NCI-H146 treated with DMSO at 0.1 percent for 48 hours (cell line): ENCODE results near the gene METTL2A.
"Not testable (repeated sequence)": the region's sequence is repeated elsewhere in the genome, so short reads cannot be mapped to it uniquely, and the experiment has no call there.

Source experiments
- DNase-seq: peaks from one replicate; lab custom pipeline; 2025; ENCODE audit not compliant: unreplicated experiment; lab: John Stamatoyannopoulos, UW

METTL2A gene

DNA sequence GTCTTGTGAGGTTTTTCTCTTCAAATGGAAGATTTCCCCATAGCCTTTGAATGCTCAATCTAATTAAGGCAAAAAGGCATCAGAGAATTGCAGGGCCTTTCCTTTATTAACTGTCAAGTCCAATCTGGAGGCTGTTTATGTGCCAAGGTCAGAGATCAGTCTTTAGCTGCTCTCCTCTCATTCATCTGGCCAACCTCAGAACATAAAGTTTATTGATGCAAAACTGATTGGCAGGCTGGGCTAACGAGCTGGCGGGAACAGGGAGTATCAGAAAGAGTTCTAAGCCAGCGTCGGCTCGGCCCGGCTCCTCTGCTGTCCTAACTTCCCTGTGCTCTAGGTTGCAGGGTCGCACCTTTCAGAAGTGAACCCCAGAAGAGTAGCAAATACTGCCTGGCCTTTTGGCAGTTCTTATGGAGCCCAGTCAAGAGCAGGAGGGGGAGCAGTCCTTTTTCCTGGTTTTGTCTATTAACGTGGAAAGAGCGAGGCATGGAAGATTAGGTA, 47.7 kb downstream of the METTL2A start:
- not testable (repeated sequence) for DNase-seq

GRCh38 chr17:62473030-62473982, 49.6 kb downstream of the METTL2A start:
- peak; percentile 28 for DNase-seq

- DNase-seq = not testable (repeated sequence)
Measured at GRCh38 chr17:62477111-62477510, 53.4 kb downstream of the METTL2A start.

GRCh38 chr17:62477718-62478408, 54.2 kb downstream of the METTL2A start:
- DNase-seq = not testable (repeated sequence)

DNA sequence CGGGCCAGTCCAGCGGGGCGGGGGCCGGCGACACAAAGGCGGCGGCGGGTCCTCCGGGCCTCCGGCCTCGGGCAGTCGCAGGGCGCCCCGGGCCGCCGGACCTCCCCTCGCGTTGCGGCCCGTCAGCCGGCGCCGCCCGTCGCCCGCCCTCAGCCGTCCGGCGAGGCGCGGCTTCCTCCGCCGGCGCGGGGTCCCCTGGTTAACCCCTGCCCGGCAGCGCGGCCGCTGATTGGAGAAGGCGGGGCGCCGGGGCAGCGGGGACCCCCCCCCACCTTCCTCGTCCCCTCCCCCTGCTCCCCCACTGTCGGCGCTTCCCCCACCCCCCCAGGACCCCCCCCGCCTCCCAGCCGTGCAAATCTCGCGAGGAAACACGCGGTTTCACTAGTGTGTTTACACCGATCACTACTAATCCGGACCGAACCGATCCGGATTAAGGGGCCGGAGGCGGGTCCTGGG, 54.8 kb downstream of the METTL2A start, which contains the start of gene TLK2:
TSS of gene TLK2 (plus strand) at position 402 of the 456 bp plus-strand sequence. CDS start 2,301 bp downstream, outside the sequence.
- peak; percentile 51 for DNase-seq

DNA sequence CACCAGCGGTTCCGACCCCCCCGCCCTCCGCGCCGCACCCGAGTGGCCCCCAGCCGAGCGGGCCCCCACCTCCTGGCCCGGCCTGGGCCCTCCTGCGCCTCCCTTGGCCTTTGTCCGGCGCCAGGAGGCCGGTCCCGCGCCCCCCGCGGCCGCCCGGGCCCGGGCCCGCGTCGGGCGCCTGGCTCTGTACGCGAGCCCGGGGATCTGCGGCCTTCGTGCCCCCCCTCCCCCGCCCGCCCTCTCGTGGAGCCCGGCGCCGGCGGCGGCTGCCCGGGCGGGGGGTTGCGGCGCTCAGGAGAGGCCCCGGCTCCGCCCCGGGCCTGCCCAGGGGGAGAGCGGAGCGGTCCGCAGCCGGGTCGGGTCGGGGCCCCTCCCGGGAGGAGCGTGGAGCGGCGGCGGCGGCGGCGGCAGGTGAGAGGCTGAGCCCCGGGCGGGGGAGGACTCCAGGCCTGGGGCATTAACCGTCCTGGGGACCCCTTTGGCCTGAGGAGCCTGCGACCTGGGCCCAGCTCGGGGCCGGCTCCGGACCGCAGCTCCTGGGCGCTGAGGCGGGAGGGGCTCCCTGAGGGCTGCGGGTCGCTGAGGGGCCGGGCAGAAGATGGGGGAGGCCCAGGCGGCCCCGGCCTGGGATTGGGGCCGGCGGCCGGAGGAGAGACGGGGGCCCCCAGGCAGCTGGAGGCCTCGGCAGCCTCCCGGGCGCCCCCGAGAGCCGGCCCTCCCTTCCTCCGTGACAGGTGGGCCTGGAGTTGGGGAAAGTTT, 55.4 kb downstream of the METTL2A start:
- not testable (repeated sequence) for DNase-seq

DNA sequence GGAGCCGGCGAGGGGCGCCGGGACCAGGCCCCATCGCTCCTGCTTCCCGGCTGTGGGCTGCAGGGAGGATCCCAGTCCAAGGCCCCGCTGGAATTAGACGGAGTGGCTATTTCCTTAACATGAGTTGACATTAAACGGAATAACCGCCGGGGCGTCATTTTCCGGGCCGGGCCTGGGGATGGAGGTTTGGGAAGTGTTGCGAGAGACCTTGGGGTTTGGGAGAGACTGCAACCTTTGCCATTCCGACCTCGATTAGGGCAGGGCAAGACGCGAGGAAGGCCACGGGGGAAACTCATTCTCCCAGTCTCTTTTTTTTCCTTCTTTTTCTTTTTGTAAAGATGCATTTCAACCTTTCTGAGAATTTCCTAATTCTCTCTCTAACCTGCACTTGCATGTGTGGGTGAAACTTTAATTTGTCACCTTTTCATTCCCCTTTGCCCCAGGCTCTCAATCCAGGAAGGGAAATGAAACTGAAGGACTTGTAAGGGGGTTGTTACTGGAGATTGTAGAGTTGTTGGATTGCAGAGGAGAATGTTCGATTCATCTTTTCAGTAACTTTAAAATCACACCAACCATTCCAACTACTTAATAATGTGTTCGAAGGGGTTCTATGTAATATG, 56.1 kb downstream of the METTL2A start:
- DNase-seq = not testable (repeated sequence)

DNA sequence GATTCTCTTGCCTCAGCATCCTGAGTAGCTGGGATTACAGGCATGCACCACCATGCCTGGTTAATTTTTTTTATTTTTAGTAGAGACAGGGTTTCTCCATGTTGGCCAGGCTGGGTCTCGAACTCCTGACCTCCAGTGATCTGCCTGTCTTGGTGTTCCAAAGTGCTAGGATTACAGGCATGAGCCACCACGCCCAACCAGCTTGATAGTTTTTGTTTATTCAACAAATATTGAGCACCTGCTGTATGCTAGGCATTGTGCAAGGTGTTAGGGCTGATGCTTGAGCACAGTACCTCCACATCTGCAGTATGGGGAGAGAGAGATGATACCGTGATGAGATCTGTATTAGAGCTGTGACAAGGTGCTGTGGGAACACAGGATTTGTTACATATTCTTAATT, 58.9 kb downstream of the METTL2A start:
- DNase-seq = not testable (repeated sequence)

- DNase-seq = not testable (repeated sequence)
Measured at GRCh38 chr17:62490990-62491389, 67.3 kb downstream of the METTL2A start.

DNA sequence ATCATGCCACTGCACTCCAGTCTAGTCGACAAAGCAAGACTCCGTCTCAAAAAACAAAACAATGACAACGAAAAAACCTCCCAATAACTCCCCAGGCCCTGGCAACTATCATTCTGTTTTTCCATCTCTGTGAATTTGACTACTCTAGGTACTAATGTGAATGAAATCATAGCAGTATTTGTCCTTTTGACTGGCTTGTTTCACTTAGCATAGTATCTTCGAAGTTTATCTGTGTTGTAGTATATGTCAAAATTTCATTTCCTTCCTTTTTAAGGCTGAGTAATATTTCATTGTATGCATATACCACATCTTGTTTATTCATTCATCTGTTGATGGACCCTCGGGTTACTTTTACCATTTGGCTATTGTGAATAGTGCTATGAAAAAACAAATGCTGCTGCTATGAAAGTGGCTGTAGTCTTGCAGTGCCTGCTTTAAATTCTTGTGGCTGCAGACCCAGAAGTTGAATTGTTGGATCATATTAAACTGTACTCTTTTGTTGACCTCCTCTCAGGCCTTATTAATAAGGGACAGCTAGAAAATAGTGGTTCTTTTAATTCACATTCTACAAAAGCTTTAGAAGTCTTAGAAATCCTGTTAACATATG, 69.5 kb downstream of the METTL2A start:
- not testable (repeated sequence) for DNase-seq

DNA sequence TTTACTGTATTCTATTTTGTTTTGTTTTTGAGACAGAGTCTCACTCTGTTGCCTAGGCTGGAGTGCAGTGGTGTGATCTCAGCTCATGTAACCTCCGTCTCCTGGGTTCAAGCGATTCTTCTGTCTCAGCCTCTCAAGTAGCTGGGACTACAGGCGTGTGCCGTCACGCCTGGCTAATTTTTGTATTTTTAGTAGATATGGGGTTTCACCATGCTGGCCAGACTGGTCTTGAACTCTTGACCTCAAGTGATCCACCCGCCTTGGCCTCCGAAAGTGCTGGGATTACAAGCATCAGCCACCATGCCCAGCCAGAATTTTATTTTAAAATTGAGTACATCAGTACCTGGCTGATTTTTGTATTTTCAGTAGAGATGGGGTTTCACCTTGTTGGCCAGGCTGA, 70.4 kb downstream of the METTL2A start:
- DNase-seq = not testable (repeated sequence)

DNA sequence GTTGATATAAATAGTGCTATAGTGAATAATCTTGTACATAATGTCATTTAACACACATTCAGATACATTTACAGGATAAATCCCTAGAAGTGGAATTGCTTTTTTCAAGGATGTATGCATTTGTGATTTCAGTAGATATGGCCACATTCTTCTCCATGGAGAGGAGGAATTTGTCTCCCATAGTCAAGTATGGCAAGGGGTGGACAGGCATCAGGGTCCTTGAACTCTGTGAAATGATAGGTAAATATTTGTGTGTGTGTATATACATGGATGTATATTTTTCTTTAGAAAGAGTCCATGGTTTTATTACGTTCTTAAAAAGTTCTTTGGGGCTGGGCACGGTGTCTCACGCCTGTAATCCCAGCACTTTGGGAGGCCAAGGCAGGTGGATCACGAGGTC, 72.6 kb downstream of the METTL2A start:
- not testable (repeated sequence) for DNase-seq

GRCh38 chr17:62498796-62499195, 75.1 kb downstream of the METTL2A start:
- DNase-seq = not testable (repeated sequence)
